Liver (tissue), 9 donors: ENCODE results near the gene ING3. TPM values are rescaled to one million over a fixed set of nuclear protein-coding genes. Genes with fewer than 3 reads are reported as not detected.

ENCODE experiments used
- DNase-seq: peaks from one replicate; pipeline ENCODE4 v3.0.0-alpha.2; 2017; ENCODE audit warnings: low spot score
- H3K27ac ChIP-seq, 2 donors: one replicate each; pipeline ENCODE4 v1.7.0; 2013; ENCODE audit warnings: inconsistent platforms in 2 of 2, low read length in 2 of 2, control low read depth in 1 of 2, low read depth in 1 of 2, mild to moderate bottlenecking in 1 of 2
- H3K27me3 ChIP-seq, 4 donors: one replicate each; pipeline versions ENCODE4 v1.6.1 to v1.7.0; 2013; ENCODE audit warnings: low read length in 3 of 4, inconsistent platforms in 1 of 4, mild to moderate bottlenecking in 1 of 4, moderate library complexity in 1 of 4; ENCODE audit not compliant: control insufficient read depth in 4 of 4, insufficient read depth in 4 of 4
- H3K36me3 ChIP-seq, 4 donors: one replicate each; pipeline versions ENCODE4 v1.6.1 to v1.7.0; 2013; ENCODE audit warnings: low read length in 3 of 4, mild to moderate bottlenecking in 3 of 4, low read depth in 1 of 4, moderate library complexity in 1 of 4; ENCODE audit not compliant: control insufficient read depth in 4 of 4, insufficient read depth in 3 of 4
- H3K4me1 ChIP-seq, 4 donors: one replicate each; pipeline versions ENCODE4 v1.6.1 to v1.7.0; 2013; ENCODE audit warnings: low read length in 3 of 4, mild to moderate bottlenecking in 3 of 4, moderate library complexity in 1 of 4; ENCODE audit not compliant: control insufficient read depth in 4 of 4, insufficient read depth in 4 of 4
- H3K4me3 ChIP-seq, 3 donors: one replicate each; pipeline versions ENCODE4 v1.6.1 to v1.7.0; 2013; ENCODE audit warnings: low read length in 3 of 3, control low read depth in 1 of 3, low read depth in 1 of 3, mild to moderate bottlenecking in 1 of 3
- H3K9ac ChIP-seq, 2 donors: one replicate each; pipeline ENCODE4 v1.7.0; 2013; ENCODE audit warnings: low read length in 2 of 2, mild to moderate bottlenecking in 2 of 2, moderate library complexity in 2 of 2, control low read depth in 1 of 2, low read depth in 1 of 2
- H3K9me3 ChIP-seq, 4 donors: one replicate each; pipeline versions ENCODE4 v1.6.1 to v1.7.0; 2013; ENCODE audit warnings: low read length in 3 of 4; ENCODE audit not compliant: control insufficient read depth in 4 of 4
- EGR1 ChIP-seq, 2 donors: IDR thresholded peaks; 2 replicates each; pipeline ENCODE4 v1.6.1; 2016 to 2018; ENCODE audit warnings: antibody characterized with exemption in 2 of 2, low read depth in 2 of 2
- FOXA1 ChIP-seq: IDR thresholded peaks from 2 replicates; pipeline ENCODE4 v1.6.1; 2016; ENCODE audit warnings: antibody characterized with exemption
- FOXA2 ChIP-seq: IDR thresholded peaks from 2 replicates; pipeline ENCODE4 v1.6.1; 2016; ENCODE audit warnings: antibody characterized with exemption
- GABPA ChIP-seq, 2 donors: IDR thresholded peaks in 1 of 2; conservative IDR thresholded peaks in 1 of 2; 2 replicates each; pipeline ENCODE4 v1.6.1; 2016; ENCODE audit warnings: antibody characterized with exemption in 2 of 2, mild to moderate bottlenecking in 1 of 2, moderate library complexity in 1 of 2
- HNF4A ChIP-seq, 2 donors: conservative IDR thresholded peaks; 2 replicates each; pipeline ENCODE4 v1.6.1; 2016; ENCODE audit warnings: antibody characterized with exemption in 2 of 2, mild to moderate bottlenecking in 2 of 2
- HNF4G ChIP-seq: IDR thresholded peaks from 2 replicates; pipeline ENCODE4 v1.6.1; 2016; ENCODE audit warnings: antibody characterized with exemption
- JUND ChIP-seq, 2 donors: IDR thresholded peaks; 2 replicates each; pipeline ENCODE4 v1.6.1; 2016; ENCODE audit warnings: antibody characterized with exemption in 2 of 2
- RXRA ChIP-seq, 2 donors: IDR thresholded peaks; 2 replicates each; pipeline ENCODE4 v1.6.1; 2017 to 2018; ENCODE audit warnings: antibody characterized with exemption in 2 of 2, mild to moderate bottlenecking in 1 of 2
- SP1 ChIP-seq: IDR thresholded peaks from 2 replicates; pipeline ENCODE4 v1.6.1; 2018; ENCODE audit warnings: antibody characterized with exemption, mild to moderate bottlenecking
- YY1 ChIP-seq: IDR thresholded peaks from 2 replicates; pipeline ENCODE4 v1.6.1; 2016; ENCODE audit warnings: antibody characterized with exemption, mild to moderate bottlenecking
- WGBS: extraction: QIAGEN DNeasy Blood & Tissue Kit; methylation state at CpG from one replicate; pipeline ENCODE4 v1.1.7; 2013; 5-methylcytosine and 5-hydroxymethylcytosine counted together
- polyA plus RNA-seq, 2 donors: library from polyadenylated mRNA; stranded (reverse) in 1 of 2; unstranded in 1 of 2; fragments of 200-250 nt in 1 of 2; fragments of >200 nt in 1 of 2; fragmentation: Nextera tagmentation in 1 of 2; extraction: Ambion mirVana in 1 of 2; gene quantifications; one replicate each; pipeline versions ENCODE4 v1.2.1 to v1.2.3, GENCODE V29; 2013 to 2015
- total RNA-seq, 2 donors: library from RNA; depleted of rRNA; stranded (reverse); fragments of >200 nt; gene quantifications; one replicate each; pipeline ENCODE4 v1.2.3, GENCODE V29; 2014
- TF ChIP-seq, protein P1 (sequence below): IDR thresholded peaks from 2 replicates; pipeline ENCODE4 v1.6.1; 2016; ENCODE audit warnings: antibody characterized with exemption
- TF ChIP-seq, protein P2 (sequence below): IDR thresholded peaks from 2 replicates; pipeline ENCODE4 v1.6.1; 2016; ENCODE audit warnings: antibody characterized with exemption, mild to moderate bottlenecking
- TF ChIP-seq, protein P3 (sequence below): fragments of 150-350 bp; IDR thresholded peaks from 2 replicates; pipeline ENCODE4 v1.5.1; 2017; ENCODE audit warnings: improper control_type of control experiment, low read depth, low read length; ENCODE audit not compliant: missing input control
- TF ChIP-seq, protein P4 (sequence below): IDR thresholded peaks from 2 replicates; pipeline ENCODE4 v1.6.1; 2016; ENCODE audit warnings: antibody characterized with exemption
- donor health status: healthy.
- donor health status: healthy.
- donor health status: healthy.
- donor health status: healthy.
- donor health status: healthy.

The ING3 gene
- total and polyA plus RNA-seq, 4 donors = 3.8 to 14.0 (median 10.9) TPM

DNA sequence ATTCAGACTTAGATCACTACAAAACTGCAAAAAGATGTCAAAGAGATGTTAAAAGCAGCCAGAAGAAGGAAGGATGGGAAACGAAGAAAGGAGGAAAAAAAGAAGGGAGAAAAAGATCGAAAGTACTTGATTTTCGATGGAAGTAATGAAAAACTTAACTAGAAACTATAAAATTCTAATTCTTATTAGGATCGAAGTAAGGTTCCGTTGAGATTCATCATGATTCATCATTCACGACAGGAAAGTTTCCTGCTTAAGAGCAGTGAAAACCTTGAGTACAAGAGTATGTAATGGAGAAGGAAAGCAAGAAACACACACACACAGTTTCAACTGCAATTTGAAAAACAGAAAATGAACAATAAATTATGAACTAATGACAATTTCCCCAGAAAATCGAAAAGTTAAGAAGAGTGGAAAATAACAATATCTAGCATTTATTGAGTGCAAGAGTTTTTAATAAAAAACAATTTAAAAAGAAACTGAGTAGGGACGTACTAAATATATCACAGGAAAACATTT lies 1.1 kb upstream of the ING3 start:
- Histone ChIP-seq H3K4me1 (peaks cover 2 to 24% (median 10%) of the 10 kb centered on the region in 4 donors), H3K27me3 (no peaks in the 10 kb centered on the region), H3K9me3 (no peaks in the 10 kb centered on the region), H3K4me3 (peak overlapping the region; percentile 46 to 85 (median 82)), H3K27ac (no peak overlapping the region), H3K36me3 (peaks cover 0 to 6% (median 6%) of the 10 kb centered on the region in 4 donors), H3K9ac (peak overlapping the region; percentile 58 to 86)
- DNase-seq = no peak
- TF ChIP-seq HNF4A (conservative IDR thresholded peaks at IDR 0.05) (no peak), JUND (IDR thresholded peaks at IDR 0.05) (no peak), RXRA (IDR thresholded peaks at IDR 0.05) (no peak)
- 59% methylated on average over 8 of the region's 8 CpGs for WGBS

DNA sequence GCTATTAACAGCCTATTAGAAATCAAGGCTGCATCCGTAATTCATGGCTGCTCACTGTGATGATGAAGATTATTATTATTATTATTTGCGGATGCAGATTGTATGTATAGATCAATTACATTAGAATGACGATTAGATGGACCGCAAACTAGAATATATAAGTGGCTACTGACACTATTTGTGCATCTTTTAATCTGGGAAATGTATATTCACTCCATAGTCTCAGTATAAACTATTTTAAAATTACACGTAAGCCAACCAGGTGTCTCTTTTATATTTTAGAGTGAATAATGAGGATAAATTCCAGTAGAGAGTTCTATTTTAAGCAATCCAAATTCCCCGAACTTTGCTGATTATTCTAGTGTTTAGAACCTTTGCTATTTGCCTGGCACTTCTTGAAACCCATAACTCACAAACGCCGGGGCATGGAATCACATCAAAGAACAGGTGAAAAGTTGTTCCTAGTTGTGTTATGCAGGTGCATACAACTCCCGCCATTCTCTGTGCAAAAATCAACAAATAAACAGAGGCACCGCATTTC lies 509 bp upstream of the ING3 start:
- Histone ChIP-seq H3K36me3 (peaks cover 0 to 11% (median 8%) of the 10 kb centered on the region in 4 donors), H3K27ac (peak overlapping the region; percentile 64 to 88), H3K9ac (peak overlapping the region; percentile 58 to 86), H3K9me3 (no peaks in the 10 kb centered on the region), H3K27me3 (no peaks in the 10 kb centered on the region), H3K4me1 (peaks cover 2 to 24% (median 8%) of the 10 kb centered on the region in 4 donors), H3K4me3 (peak overlapping the region; percentile 46 to 85 (median 82))
- WGBS = 2% methylated on average over 10 of the region's 10 CpGs
- TF ChIP-seq HNF4A (conservative IDR thresholded peaks at IDR 0.05) = peak; percentile 7 to 17
- TF ChIP-seq, protein P1, sequence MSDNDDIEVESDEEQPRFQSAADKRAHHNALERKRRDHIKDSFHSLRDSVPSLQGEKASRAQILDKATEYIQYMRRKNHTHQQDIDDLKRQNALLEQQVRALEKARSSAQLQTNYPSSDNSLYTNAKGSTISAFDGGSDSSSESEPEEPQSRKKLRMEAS = peak; percentile 76
- TF ChIP-seq, protein P2, sequence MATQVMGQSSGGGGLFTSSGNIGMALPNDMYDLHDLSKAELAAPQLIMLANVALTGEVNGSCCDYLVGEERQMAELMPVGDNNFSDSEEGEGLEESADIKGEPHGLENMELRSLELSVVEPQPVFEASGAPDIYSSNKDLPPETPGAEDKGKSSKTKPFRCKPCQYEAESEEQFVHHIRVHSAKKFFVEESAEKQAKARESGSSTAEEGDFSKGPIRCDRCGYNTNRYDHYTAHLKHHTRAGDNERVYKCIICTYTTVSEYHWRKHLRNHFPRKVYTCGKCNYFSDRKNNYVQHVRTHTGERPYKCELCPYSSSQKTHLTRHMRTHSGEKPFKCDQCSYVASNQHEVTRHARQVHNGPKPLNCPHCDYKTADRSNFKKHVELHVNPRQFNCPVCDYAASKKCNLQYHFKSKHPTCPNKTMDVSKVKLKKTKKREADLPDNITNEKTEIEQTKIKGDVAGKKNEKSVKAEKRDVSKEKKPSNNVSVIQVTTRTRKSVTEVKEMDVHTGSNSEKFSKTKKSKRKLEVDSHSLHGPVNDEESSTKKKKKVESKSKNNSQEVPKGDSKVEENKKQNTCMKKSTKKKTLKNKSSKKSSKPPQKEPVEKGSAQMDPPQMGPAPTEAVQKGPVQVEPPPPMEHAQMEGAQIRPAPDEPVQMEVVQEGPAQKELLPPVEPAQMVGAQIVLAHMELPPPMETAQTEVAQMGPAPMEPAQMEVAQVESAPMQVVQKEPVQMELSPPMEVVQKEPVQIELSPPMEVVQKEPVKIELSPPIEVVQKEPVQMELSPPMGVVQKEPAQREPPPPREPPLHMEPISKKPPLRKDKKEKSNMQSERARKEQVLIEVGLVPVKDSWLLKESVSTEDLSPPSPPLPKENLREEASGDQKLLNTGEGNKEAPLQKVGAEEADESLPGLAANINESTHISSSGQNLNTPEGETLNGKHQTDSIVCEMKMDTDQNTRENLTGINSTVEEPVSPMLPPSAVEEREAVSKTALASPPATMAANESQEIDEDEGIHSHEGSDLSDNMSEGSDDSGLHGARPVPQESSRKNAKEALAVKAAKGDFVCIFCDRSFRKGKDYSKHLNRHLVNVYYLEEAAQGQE = no peak
- TF ChIP-seq FOXA2 = peak; percentile 46
- no peak for DNase-seq

DNA sequence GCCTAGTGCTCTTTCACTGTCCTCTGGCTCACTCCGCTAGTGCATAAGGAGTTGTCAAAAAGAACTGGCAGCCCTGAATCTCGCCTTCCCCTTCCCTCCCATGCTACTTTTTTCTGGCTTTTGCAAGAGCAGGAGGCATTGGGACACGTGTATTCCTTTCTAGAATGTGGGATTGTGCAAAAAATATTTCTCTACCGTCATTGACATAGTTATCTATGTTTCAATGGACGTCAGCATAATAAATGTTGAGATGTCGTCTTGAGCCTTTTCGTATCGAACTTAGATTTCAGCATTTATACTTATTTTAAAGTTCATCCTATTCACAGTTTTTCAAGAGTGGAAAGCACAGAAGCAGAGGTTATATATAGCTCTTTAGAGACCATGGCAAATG lies 727 bp downstream of the ING3 start:
- Histone ChIP-seq H3K4me3 (peak overlapping the region; percentile 70 to 99 (median 80)), H3K9me3 (no peaks in the 10 kb centered on the region), H3K4me1 (peaks cover 2 to 24% (median 8%) of the 10 kb centered on the region in 4 donors), H3K27me3 (no peaks in the 10 kb centered on the region), H3K36me3 (peaks cover 0 to 24% (median 14%) of the 10 kb centered on the region in 4 donors), H3K27ac (peak overlapping the region; percentile 88 to 99), H3K9ac (peak overlapping the region; percentile 90 to 98)
- DNase-seq = no peak
- TF ChIP-seq GABPA (IDR thresholded peaks at IDR 0.05 in 1 of 2, conservative IDR thresholded peaks at IDR 0.05 in 1 of 2) (no peak), YY1 (no peak), SP1 (no peak), EGR1 (IDR thresholded peaks at IDR 0.05; ENCODE audit: low read depth in 2 of 2) (no peak), HNF4A (conservative IDR thresholded peaks at IDR 0.05) (no peak), JUND (IDR thresholded peaks at IDR 0.05) (no peak), HNF4G (no peak), RXRA (IDR thresholded peaks at IDR 0.05) (no peak), FOXA1 (no peak)
- TF ChIP-seq, protein P3, sequence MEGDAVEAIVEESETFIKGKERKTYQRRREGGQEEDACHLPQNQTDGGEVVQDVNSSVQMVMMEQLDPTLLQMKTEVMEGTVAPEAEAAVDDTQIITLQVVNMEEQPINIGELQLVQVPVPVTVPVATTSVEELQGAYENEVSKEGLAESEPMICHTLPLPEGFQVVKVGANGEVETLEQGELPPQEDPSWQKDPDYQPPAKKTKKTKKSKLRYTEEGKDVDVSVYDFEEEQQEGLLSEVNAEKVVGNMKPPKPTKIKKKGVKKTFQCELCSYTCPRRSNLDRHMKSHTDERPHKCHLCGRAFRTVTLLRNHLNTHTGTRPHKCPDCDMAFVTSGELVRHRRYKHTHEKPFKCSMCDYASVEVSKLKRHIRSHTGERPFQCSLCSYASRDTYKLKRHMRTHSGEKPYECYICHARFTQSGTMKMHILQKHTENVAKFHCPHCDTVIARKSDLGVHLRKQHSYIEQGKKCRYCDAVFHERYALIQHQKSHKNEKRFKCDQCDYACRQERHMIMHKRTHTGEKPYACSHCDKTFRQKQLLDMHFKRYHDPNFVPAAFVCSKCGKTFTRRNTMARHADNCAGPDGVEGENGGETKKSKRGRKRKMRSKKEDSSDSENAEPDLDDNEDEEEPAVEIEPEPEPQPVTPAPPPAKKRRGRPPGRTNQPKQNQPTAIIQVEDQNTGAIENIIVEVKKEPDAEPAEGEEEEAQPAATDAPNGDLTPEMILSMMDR = no peak
- TF ChIP-seq, protein P2 = no peak
- TF ChIP-seq, protein P4, sequence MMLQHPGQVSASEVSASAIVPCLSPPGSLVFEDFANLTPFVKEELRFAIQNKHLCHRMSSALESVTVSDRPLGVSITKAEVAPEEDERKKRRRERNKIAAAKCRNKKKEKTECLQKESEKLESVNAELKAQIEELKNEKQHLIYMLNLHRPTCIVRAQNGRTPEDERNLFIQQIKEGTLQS = no peak
- WGBS = 9% methylated on average over 8 of the region's 8 CpGs
